Stimulated activated naive CD8-positive, alpha-beta T cell treated with anti-CD3 and anti-CD28 coated beads, Interleukin-15, amount 100 ng/mL, for 72 hours (primary cell): ENCODE results near the gene STXBP2.

ENCODE experiments used
- ATAC-seq: fragments of 150-1000 bp; cut with Tn5 transposase; 2 replicates; pipeline ENCODE4 v1.10.0; 2021; ENCODE audit warnings: mild to moderate bottlenecking, moderate library complexity
- DNase-seq, 2 donors: peaks; one replicate each; pipeline ENCODE4 v3.0.0; 2021 to 2022
- H3K27ac Mint-ChIP-seq, 2 donors: one replicate each; pipeline ENCODE4 v1.8.0; 2022; ENCODE audit warnings: mild to moderate bottlenecking in 2 of 2, mixed read lengths in 2 of 2, moderate library complexity in 2 of 2
- H3K27me3 Mint-ChIP-seq: one replicate; pipeline ENCODE4 v1.8.0; 2022; ENCODE audit warnings: mixed read lengths
- H3K4me1 Mint-ChIP-seq: one replicate; pipeline ENCODE4 v1.8.0; 2022; ENCODE audit warnings: mild to moderate bottlenecking, mixed read lengths
- H3K4me3 Mint-ChIP-seq, 2 donors: one replicate each; pipeline ENCODE4 v1.8.0; 2022; ENCODE audit warnings: mild to moderate bottlenecking in 2 of 2, mixed read lengths in 2 of 2, moderate library complexity in 1 of 2
- H3K9me3 Mint-ChIP-seq, 2 donors: one replicate each; pipeline ENCODE4 v1.8.0; 2022; ENCODE audit warnings: mixed read lengths in 2 of 2

Gene STXBP2

GRCh38 chr19:7623725-7624603 lies 12.9 kb upstream of the STXBP2 start:
- no peak overlapping the region for H3K27ac Mint-ChIP-seq
- ATAC-seq, result no peak
- no peaks in the 10 kb centered on the region for H3K27me3 Mint-ChIP-seq
- H3K4me3 Mint-ChIP-seq, result no peak overlapping the region
- no peak for DNase-seq
- H3K9me3 Mint-ChIP-seq, result no peaks in the 10 kb centered on the region
- H3K4me1 Mint-ChIP-seq, result peaks cover 21% of the 10 kb centered on the region

DNA sequence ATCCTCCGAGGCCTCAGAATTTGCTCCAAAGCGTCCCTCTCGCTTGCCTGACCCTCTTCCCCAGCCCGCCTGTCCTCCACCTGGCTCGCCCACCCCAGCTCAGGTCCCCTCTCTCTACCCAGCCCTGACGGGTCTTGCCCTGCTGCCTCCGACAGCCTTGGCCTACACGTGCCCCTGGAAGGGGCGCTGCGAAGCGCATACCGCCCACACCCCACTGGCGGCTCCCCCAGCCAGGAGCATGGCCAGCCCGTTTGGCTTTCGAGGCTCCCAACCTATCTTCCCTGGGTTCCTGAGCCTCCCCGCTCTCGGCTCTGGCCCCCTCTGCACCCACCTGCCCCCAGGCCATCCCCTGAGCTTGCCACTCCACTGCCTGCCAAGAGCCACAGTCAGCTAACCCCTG lies 12.1 kb upstream of the STXBP2 start:
- no peak overlapping the region for H3K27ac Mint-ChIP-seq
- no peak overlapping the region for H3K4me3 Mint-ChIP-seq
- H3K27me3 Mint-ChIP-seq, result no peaks in the 10 kb centered on the region
- H3K4me1 Mint-ChIP-seq, result peaks cover 29% of the 10 kb centered on the region
- ATAC-seq, result no peak
- no peak for DNase-seq
- H3K9me3 Mint-ChIP-seq, result no peaks in the 10 kb centered on the region

- peaks cover 40% of the 10 kb centered on the region for H3K4me1 Mint-ChIP-seq
- H3K4me3 Mint-ChIP-seq, result no peak overlapping the region
- DNase-seq, result no peak
- ATAC-seq, result no peak
- H3K27ac Mint-ChIP-seq, result no peak overlapping the region
- no peaks in the 10 kb centered on the region for H3K9me3 Mint-ChIP-seq
- H3K27me3 Mint-ChIP-seq, result no peaks in the 10 kb centered on the region
These were observed 11.0 kb upstream of the STXBP2 start for GRCh38 chr19:7625763-7626372.

- ATAC-seq, result no peak
- no peaks in the 10 kb centered on the region for H3K9me3 Mint-ChIP-seq
- DNase-seq, result no peak
- H3K27me3 Mint-ChIP-seq, result no peaks in the 10 kb centered on the region
- H3K4me3 Mint-ChIP-seq, result no peak overlapping the region
- peaks cover 53% of the 10 kb centered on the region for H3K4me1 Mint-ChIP-seq
- H3K27ac Mint-ChIP-seq, result peak overlapping the region in 1 of 2 donors; percentile 93
These were observed 9.7 kb upstream of the STXBP2 start for GRCh38 chr19:7627166-7627565.

DNA sequence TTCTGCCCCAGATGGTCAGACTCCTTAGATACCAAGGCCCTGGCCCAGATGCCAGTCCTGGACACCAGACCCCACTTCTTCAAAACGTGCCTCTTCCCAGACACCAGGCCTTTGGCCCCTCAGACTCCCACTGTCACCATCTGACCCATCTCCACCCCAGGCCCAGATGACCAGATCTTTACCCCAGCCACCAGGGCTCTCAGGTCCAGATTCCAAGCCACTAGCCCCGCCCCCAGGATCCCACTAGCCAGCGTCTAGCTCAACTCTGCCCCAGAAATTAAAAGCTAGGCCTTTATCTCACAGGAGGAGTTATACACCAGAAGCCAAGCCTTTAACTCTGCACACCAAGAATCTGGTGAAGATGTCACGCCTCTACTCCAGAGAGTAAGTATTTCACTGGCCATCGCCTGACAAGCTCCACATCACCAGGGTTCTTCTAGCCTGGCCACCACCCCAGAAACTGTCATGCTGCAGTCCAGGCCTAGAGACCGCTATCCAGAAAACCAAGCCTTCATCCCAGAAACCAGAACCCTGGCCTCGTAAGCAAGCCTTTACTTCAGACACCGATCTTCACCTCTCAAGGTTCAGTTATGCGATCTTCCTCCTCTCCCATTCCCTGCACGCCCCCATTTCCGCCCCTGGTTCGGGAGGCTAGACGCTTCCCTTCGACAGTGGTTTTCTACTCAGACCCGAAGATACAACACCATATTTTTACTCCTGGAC lies 8.2 kb upstream of the STXBP2 start:
- peaks cover 66% of the 10 kb centered on the region for H3K4me1 Mint-ChIP-seq
- peak overlapping the region; percentile 90 to 94 for H3K4me3 Mint-ChIP-seq
- no peak for DNase-seq
- no peaks in the 10 kb centered on the region for H3K27me3 Mint-ChIP-seq
- H3K27ac Mint-ChIP-seq, result peak overlapping the region; percentile 99
- ATAC-seq, result no peak
- H3K9me3 Mint-ChIP-seq, result no peaks in the 10 kb centered on the region

DNA sequence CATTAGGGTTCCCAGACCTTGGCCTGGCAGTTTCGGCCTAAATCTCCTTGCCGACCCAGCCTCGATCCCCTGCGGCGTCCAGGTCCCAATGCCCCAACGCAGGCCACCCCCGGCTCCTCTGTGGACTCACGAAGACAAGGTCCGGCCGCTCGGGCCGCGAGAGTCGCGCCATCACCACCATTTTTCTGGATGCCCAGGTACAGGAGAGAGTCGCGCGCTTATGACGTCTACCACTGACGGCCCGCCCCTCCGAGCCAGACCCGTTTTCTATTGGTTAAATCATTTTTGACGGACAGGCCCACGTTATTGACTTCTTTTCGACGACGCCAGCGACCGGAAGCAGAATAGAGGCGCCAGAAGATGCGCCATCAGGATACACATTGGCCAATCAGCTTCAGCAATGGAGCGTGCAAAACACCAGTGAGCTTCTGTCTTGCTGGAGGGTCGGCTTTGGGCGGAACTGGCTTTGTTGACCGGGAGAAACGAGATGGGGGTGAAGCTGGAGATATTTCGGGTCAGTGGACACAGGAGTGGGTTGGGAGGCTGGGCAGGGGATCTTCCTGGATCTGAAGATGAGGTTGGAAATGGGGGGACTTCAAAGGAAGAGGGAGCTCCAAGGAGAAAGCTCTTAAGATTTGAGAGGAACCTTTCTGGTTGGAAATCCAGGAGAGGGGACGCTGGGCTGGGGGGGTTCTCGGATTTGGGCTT lies 7.4 kb upstream of the STXBP2 start, which contains the start of the genes PET100 and XAB2:
TSS of gene PET100 (plus strand) at position 447 of the 708 bp plus-strand sequence. CDS start at position 488, 41 bp downstream.
TSS of gene XAB2 (minus strand) at position 199 of the 708 bp plus-strand sequence. CDS start at position 181, 18 bp downstream.
- Mint-ChIP-seq H3K4me3 (peak within 1 kb of the TSS; percentile 90 to 94), H3K9me3 (no peaks in the 10 kb centered on the region), H3K4me1 (peaks cover 71% of the 10 kb centered on the region), H3K27me3 (no peaks in the 10 kb centered on the region), H3K27ac (peak within 1 kb of the TSS; percentile 99)
- DNase-seq (peak; percentile 93 to 96), ATAC-seq (peak; percentile 99)

- Mint-ChIP-seq H3K27me3 (no peaks in the 10 kb centered on the region), H3K4me1 (peaks cover 89% of the 10 kb centered on the region), H3K27ac (no peak overlapping the region), H3K4me3 (no peak overlapping the region), H3K9me3 (no peaks in the 10 kb centered on the region)
- no peak for DNase-seq
- no peak for ATAC-seq
These were observed 5.3 kb upstream of the STXBP2 start for GRCh38 chr19:7631577-7631976.

- Mint-ChIP-seq H3K27me3 (no peaks in the 10 kb centered on the region), H3K9me3 (no peaks in the 10 kb centered on the region), H3K27ac (peak overlapping the region in 1 of 2 donors; percentile 92), H3K4me3 (no peak overlapping the region), H3K4me1 (peaks cover 88% of the 10 kb centered on the region)
- no peak for ATAC-seq
- no peak for DNase-seq
These were observed 4.3 kb upstream of the STXBP2 start for GRCh38 chr19:7632340-7633203.

GRCh38 chr19:7633698-7634097 lies 3.2 kb upstream of the STXBP2 start, which contains the start of gene PCP2:
TSS of gene PCP2 (minus strand) at chr19:7633719. CDS start at chr19:7633457, 262 bp downstream.
- DNase-seq, result no peak
- Mint-ChIP-seq H3K27ac (peak within 1 kb of the TSS in 1 of 2 donors; percentile 92), H3K9me3 (no peaks in the 10 kb centered on the region)

GRCh38 chr19:7635670-7636069 lies 1.2 kb upstream of the STXBP2 start:
- Mint-ChIP-seq H3K4me1 (peaks cover 85% of the 10 kb centered on the region), H3K9me3 (peaks cover 6 to 9% of the 10 kb centered on the region in 2 donors), H3K27me3 (no peaks in the 10 kb centered on the region), H3K4me3 (peak overlapping the region in 1 of 2 donors; percentile 28), H3K27ac (no peak overlapping the region)
- no peak for ATAC-seq
- no peak for DNase-seq

More at GRCh38 chr19:7633698-7634097, 3.2 kb upstream of the STXBP2 start, which contains the start of gene PCP2:
- Mint-ChIP-seq H3K4me3 (no peak within 1 kb of the TSS), H3K4me1 (peaks cover 88% of the 10 kb centered on the region), H3K27me3 (no peaks in the 10 kb centered on the region)
- ATAC-seq, result no peak

DNA sequence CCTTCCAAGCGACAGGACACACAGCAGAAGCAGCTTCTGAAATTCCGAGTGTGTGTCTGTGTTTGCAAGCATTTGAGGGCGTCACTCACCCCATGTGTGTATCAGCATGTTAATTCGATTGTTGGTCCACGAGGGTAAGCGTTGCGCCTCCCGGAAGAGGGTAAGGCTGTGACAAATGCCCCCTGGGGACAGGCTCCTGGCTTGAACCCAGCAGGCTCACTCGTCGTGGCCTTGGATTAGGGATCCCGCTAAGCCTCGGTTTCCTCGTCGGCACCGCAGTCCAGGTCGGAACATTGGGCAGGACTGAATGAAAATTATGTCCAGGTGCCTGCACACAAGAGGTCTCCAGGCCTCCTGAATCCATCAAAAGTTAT lies 606 bp upstream of the STXBP2 start:
- peak overlapping the region; percentile 90 to 93 for H3K4me3 Mint-ChIP-seq
- no peaks in the 10 kb centered on the region for H3K27me3 Mint-ChIP-seq
- peaks cover 6 to 9% of the 10 kb centered on the region in 2 donors for H3K9me3 Mint-ChIP-seq
- H3K4me1 Mint-ChIP-seq, result peaks cover 79% of the 10 kb centered on the region
- DNase-seq (no peak), ATAC-seq (no peak)
- H3K27ac Mint-ChIP-seq, result peak overlapping the region; percentile 63 to 98

DNA sequence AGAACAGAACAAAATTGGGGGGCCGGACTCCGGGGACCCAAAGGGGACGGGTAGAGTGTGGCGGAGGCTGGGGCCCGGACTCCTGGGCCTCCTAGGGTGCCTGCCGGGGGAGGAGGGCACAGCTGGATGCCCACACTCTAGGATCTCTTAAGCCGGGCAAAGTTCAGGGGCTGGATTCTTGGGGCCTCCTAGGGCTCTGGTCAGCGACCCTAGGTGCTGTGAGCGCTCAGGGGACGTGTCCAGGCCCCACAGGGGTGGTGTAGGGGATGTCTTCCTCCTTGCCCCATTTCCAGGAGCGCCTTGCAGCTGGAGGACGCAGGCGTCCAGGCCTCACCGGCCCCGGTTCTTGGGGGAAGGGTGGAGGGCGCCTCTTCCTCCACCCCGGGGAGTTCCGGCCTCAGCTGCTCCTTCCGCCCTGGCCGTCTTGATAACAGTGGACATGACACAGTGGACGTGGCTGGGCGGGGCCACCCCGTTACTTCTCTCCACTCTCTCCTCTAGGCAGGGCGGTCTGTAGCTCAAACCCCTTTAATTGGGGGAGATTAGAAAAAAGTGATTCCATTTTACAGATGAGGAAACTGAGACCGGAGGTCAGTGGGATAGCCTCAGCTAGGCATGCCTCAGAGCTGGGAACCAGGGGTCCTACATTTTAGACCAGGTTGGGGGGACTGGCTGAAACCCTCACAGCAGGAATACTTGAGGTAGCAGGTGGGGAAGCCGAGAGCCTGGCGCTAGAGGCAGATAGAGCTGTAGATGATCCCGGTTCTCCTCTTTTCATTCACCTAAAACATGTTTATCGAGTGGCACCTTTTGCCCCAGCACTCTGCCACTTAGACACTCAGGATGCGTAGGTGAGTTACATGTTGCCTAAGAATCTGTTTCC lies 705 bp downstream of the STXBP2 start:
- DNase-seq, result peak in 1 of 2 donors; percentile 35
- ATAC-seq, result peak; percentile 50
- peaks cover 6 to 9% of the 10 kb centered on the region in 2 donors for H3K9me3 Mint-ChIP-seq
- peak overlapping the region; percentile 98 to 99 for H3K27ac Mint-ChIP-seq
- peaks cover 69% of the 10 kb centered on the region for H3K4me1 Mint-ChIP-seq
- H3K4me3 Mint-ChIP-seq, result peak overlapping the region; percentile 90 to 93
- H3K27me3 Mint-ChIP-seq, result no peaks in the 10 kb centered on the region

- DNase-seq (no peak), ATAC-seq (no peak)
- Mint-ChIP-seq H3K4me1 (peaks cover 61% of the 10 kb centered on the region), H3K9me3 (peaks cover 6 to 9% of the 10 kb centered on the region in 2 donors), H3K4me3 (peak overlapping the region in 1 of 2 donors; percentile 30), H3K27me3 (no peaks in the 10 kb centered on the region), H3K27ac (peak overlapping the region in 1 of 2 donors; percentile 19)
These were observed 2.0 kb downstream of the STXBP2 start for GRCh38 chr19:7638802-7639465.
